ENCODE measurements around the gene MTOR.

- TF ChIP-seq, protein P1, sequence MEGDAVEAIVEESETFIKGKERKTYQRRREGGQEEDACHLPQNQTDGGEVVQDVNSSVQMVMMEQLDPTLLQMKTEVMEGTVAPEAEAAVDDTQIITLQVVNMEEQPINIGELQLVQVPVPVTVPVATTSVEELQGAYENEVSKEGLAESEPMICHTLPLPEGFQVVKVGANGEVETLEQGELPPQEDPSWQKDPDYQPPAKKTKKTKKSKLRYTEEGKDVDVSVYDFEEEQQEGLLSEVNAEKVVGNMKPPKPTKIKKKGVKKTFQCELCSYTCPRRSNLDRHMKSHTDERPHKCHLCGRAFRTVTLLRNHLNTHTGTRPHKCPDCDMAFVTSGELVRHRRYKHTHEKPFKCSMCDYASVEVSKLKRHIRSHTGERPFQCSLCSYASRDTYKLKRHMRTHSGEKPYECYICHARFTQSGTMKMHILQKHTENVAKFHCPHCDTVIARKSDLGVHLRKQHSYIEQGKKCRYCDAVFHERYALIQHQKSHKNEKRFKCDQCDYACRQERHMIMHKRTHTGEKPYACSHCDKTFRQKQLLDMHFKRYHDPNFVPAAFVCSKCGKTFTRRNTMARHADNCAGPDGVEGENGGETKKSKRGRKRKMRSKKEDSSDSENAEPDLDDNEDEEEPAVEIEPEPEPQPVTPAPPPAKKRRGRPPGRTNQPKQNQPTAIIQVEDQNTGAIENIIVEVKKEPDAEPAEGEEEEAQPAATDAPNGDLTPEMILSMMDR (conservative IDR thresholded peaks at IDR 0.05; ENCODE audit: low read depth, low read length) = no peak
- no peak for TF ChIP-seq EZH2 (IDR thresholded peaks at IDR 0.05; ENCODE audit: low read length, unreplicated experiment)
- TF ChIP-seq EZH2phosphoT487 (IDR thresholded peaks at IDR 0.05; ENCODE audit: borderline replicate concordance, low read length) = no peak
These were observed 26.7 kb upstream of the MTOR start for GRCh38 chr1:11289064-11289463.
